K562 (cell line): ENCODE results near the gene FAM107B. TPM values are rescaled to one million over a fixed set of nuclear protein-coding genes. Genes with fewer than 3 reads are reported as not detected.

Experiments used
- ATAC-seq: fragments of 200-7000 bp; cut with Tn5 transposase; 3 replicates; pipeline ENCODE4 v1.9.1; 2020; ENCODE audit warnings: moderate library complexity
- BruUV-seq: library from RNA; stranded (reverse); fragments of 400-500 nt; replicated peaks from 2 replicates; lab custom pipeline; 2021; lab: Mats Ljungman, UMichigan
- CTCF ChIA-PET: fragments of 300-600 bp; formaldehyde crosslinking; extraction: SDS; loops from one replicate; lab custom pipeline; 2021; ENCODE audit warnings: low intra/inter-chr PET ratio; lab: Yijun Ruan, JAX
- POLR2A ChIA-PET: fragments of 300-600, 350-650 bp; sonication (Branson Sonifier 250); formaldehyde crosslinking; extraction: SDS; loops from one replicate; lab custom pipeline; 2021; ENCODE audit warnings: antibody characterized with exemption, inconsistent platforms; lab: Yijun Ruan, JAX
- DNase-seq, 4 experiments: peaks; one replicate each; pipeline versions ENCODE4 v3.0.0 to v3.0.0-alpha.2; 2011 to 2018; ENCODE audit warnings: low spot score in 3 of 4, mixed read lengths in 3 of 4; ENCODE audit errors: extremely low read depth in 1 of 4
- FAIRE-seq: peaks from 2 replicates; lab custom pipeline; 2011; peaks lifted over from hg19 to GRCh38; lab: Jason Lieb, UNC
- H2AFZ ChIP-seq: 2 replicates; pipeline ENCODE4 v1.6.0; 2011; ENCODE audit warnings: low read depth, low read length, control low read depth, inconsistent platforms
- H3K27ac ChIP-seq: fragments of 200-600 bp; 3 replicates; pipeline ENCODE4 v1.8.0; 2011; ENCODE audit warnings: low read depth, mild to moderate bottlenecking, control low read depth, inconsistent platforms, low read length, moderate library complexity, mixed read lengths; ENCODE audit errors: extremely low read depth
- H3K27me3 ChIP-seq, 2 experiments: fragments of 300-600 bp in 1 of 2; 2 replicates in 1 of 2; 3 replicates in 1 of 2; pipeline versions ENCODE4 v1.6.0 to v1.8.0; 2011; ENCODE audit warnings: inconsistent platforms in 2 of 2, low read length in 2 of 2, mild to moderate bottlenecking in 1 of 2, mixed read lengths in 1 of 2, moderate library complexity in 1 of 2; ENCODE audit not compliant: control insufficient read depth in 2 of 2, insufficient read depth in 2 of 2
- H3K36me3 ChIP-seq: fragments of 300-600 bp; 3 replicates; pipeline ENCODE4 v1.8.0; 2011; ENCODE audit warnings: mild to moderate bottlenecking, low read length, inconsistent platforms; ENCODE audit not compliant: control insufficient read depth, insufficient read depth
- H3K4me1 ChIP-seq, 2 experiments: fragments of 200-600 bp in 1 of 2; replicated peaks in 1 of 2; 2 replicates in 1 of 2; 3 replicates in 1 of 2; pipeline versions ENCODE4 v1.5.1 to v1.8.0; 2011; ENCODE audit warnings: inconsistent platforms in 2 of 2, low read length in 2 of 2, mild to moderate bottlenecking in 1 of 2, mixed read lengths in 1 of 2, moderate library complexity in 1 of 2; ENCODE audit not compliant: control insufficient read depth in 2 of 2, insufficient read depth in 2 of 2
- H3K4me2 ChIP-seq: 2 replicates; pipeline ENCODE4 v1.6.1; 2011; ENCODE audit warnings: low read length, control low read depth, inconsistent platforms, mixed read lengths; ENCODE audit not compliant: insufficient read depth
- H3K4me3 ChIP-seq: fragments of 200-600 bp; sonication (generic), shearing (Covaris generic); 2 replicates; pipeline ENCODE4 v1.5.1; 2016; ENCODE audit warnings: control low read depth, inconsistent platforms
- H3K79me2 ChIP-seq: fragments of 200-600 bp; 3 replicates; pipeline ENCODE4 v1.8.0; 2011; ENCODE audit warnings: low read length, inconsistent platforms; ENCODE audit not compliant: control insufficient read depth, insufficient read depth
- H3K9ac ChIP-seq, 2 experiments: 2 replicates each; pipeline versions ENCODE4 v1.6.0 to v1.6.1; 2011; ENCODE audit warnings: low read depth in 2 of 2, low read length in 2 of 2, control low read depth in 1 of 2, inconsistent platforms in 1 of 2, mild to moderate bottlenecking in 1 of 2, mixed read lengths in 1 of 2; ENCODE audit not compliant: insufficient read depth in 1 of 2
- H3K9me1 ChIP-seq: one replicate; pipeline ENCODE4 v1.6.0; 2011; ENCODE audit warnings: inconsistent platforms, mild to moderate bottlenecking, low read length, moderate library complexity; ENCODE audit not compliant: control insufficient read depth, insufficient read depth
- H3K9me3 ChIP-seq: replicated peaks from 2 replicates; pipeline ENCODE4 v1.5.1; 2011; ENCODE audit warnings: low read depth, low read length, inconsistent platforms; ENCODE audit not compliant: control insufficient read depth, insufficient read depth
- H4K20me1 ChIP-seq: replicated peaks from 2 replicates; pipeline ENCODE4 v1.6.1; 2011; ENCODE audit warnings: low read length, inconsistent platforms, mixed read lengths; ENCODE audit not compliant: control insufficient read depth, insufficient read depth
- GTF2A2 ChIP-seq: IDR thresholded peaks from 2 replicates; pipeline ENCODE4 v1.6.1; 2016; ENCODE audit warnings: mild to moderate bottlenecking, missing genetic modification characterization, missing compliant biosample characterization
- KLF1 ChIP-seq: fragments of 450-650 bp; IDR thresholded peaks from 2 replicates; pipeline ENCODE4 v1.6.1; 2016; ENCODE audit warnings: missing genetic modification characterization, missing compliant biosample characterization
- MTA1 ChIP-seq: fragments of 450-650 bp; IDR thresholded peaks from 2 replicates; pipeline ENCODE4 v1.6.1; 2017; ENCODE audit warnings: borderline replicate concordance
- PHF20 ChIP-seq: fragments of 450-650 bp; IDR thresholded peaks from 2 replicates; pipeline ENCODE4 v1.6.1; 2018; ENCODE audit not compliant: partially characterized antibody
- RBM34 ChIP-seq: fragments of 200-400 bp; formaldehyde crosslinking; IDR thresholded peaks from 2 replicates; pipeline ENCODE4 v1.6.1; 2018; ENCODE audit warnings: low read length, borderline replicate concordance; ENCODE audit not compliant: insufficient read depth
- SP1 ChIP-seq: sonication (generic); formaldehyde crosslinking; IDR thresholded peaks from 2 replicates; pipeline ENCODE4 v1.8.1; 2022; ENCODE audit warnings: mild to moderate bottlenecking, missing genetic modification reagents
- TCF7 ChIP-seq: sonication (generic); IDR thresholded peaks from 2 replicates; pipeline ENCODE4 v1.6.1; 2016; ENCODE audit warnings: antibody characterized with exemption, borderline replicate concordance
- TCF7L2 ChIP-seq: fragments of 150-350 bp; IDR thresholded peaks from 2 replicates; pipeline ENCODE4 v1.6.1; 2016; ENCODE audit warnings: low read depth, mild to moderate bottlenecking, low read length, moderate library complexity
- ZNF76 ChIP-seq: fragments of 250-450 bp; sonication (Bioruptor Pico); IDR thresholded peaks from 2 replicates; pipeline ENCODE4 v1.4.0; 2020; ENCODE audit warnings: mild to moderate bottlenecking, moderate library complexity, borderline replicate concordance
- WGBS: fragments of 100-300 bp; shearing (Covaris generic); methylation state at CpG from one replicate; pipeline ENCODE4 v1.1.6; 2016; ENCODE audit warnings: low coverage, mixed read lengths; ENCODE audit not compliant: insufficient coverage; ENCODE audit errors: missing lambda C conversion rate; 5-methylcytosine and 5-hydroxymethylcytosine counted together
- in situ Hi-C: fragments of 300-500 bp; cut with MboI; formaldehyde crosslinking; loops from 4 replicates; pipeline ENCODE4 v1.15.0; 2018; ENCODE audit warnings: inconsistent platforms, mixed read lengths
- intact Hi-C: fragments of 100-400 bp; cut with micrococcal nuclease; formaldehyde crosslinking; loops from 2 replicates; pipeline ENCODE4 v1.14.2; 2022
- polyA plus RNA-seq, 8 experiments: library from polyadenylated mRNA; depleted of rRNA in 4 of 8; stranded (reverse) in 5 of 8; unstranded in 3 of 8; fragments of >200 nt; fragmentation: Nextera tagmentation in 2 of 8; fragmentation: Illumina TruSeq in 1 of 8; extraction: Ambion mirVana in 2 of 8; extraction: Trizol in 1 of 8; gene quantifications; 2 replicates each; pipeline versions ENCODE4 v1.2.1 to v1.2.3, GENCODE V29; 2011 to 2014; ENCODE audit warnings: inconsistent platforms in 1 of 8, missing spikeins in 1 of 8
- total RNA-seq, 7 experiments: library from RNA; depleted of rRNA in 6 of 7; stranded (reverse); fragments of >200 nt in 6 of 7; fragmentation: Illumina TruSeq in 2 of 7; extraction: Trizol in 2 of 7; gene quantifications; 2 replicates each; pipeline versions ENCODE4 v1.2.1 to v1.2.3, GENCODE V29; 2011 to 2021; ENCODE audit warnings: low replicate concordance in 1 of 7
- TF ChIP-seq, protein P1 (sequence below): sonication (generic); formaldehyde crosslinking; IDR thresholded peaks from 2 replicates; pipeline ENCODE4 v1.8.0; 2023; ENCODE audit warnings: mild to moderate bottlenecking, missing genetic modification reagents
- TF ChIP-seq, protein P2 (sequence below): sonication (generic); formaldehyde crosslinking; IDR thresholded peaks from 2 replicates; pipeline ENCODE4 v1.8.0; 2022; ENCODE audit warnings: missing genetic modification reagents, mild to moderate bottlenecking, borderline replicate concordance

Gene FAM107B
- total and polyA plus RNA-seq, 9 of the 15 experiments (the other 6 are each of a cell fraction or from before 2014, with no cell fraction given): 0.40 to 2.8 (median 1.4) TPM

DNA sequence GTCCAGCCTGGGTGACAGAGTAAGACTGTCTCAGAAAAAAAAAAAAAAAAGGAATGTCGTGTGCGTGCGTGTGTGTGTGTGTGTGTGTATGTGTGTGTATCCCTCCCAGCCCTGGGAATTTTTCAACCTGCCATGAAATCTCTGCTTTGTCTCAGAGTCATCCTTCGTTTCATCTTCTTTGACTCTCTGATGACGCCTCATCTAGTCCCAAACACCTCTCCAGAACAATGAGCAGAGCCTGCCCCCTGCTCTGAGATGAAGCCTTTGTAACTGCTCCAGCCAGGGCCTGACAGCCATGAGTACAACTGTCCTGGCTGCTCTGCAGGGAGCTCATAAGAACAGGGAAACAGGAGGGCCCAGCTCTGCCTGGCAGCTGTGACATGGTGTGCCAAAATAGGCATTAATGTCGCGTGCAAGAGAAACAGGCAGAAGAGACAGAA, 149.5 kb downstream of the FAM107B start:
- TF ChIP-seq, protein P1, sequence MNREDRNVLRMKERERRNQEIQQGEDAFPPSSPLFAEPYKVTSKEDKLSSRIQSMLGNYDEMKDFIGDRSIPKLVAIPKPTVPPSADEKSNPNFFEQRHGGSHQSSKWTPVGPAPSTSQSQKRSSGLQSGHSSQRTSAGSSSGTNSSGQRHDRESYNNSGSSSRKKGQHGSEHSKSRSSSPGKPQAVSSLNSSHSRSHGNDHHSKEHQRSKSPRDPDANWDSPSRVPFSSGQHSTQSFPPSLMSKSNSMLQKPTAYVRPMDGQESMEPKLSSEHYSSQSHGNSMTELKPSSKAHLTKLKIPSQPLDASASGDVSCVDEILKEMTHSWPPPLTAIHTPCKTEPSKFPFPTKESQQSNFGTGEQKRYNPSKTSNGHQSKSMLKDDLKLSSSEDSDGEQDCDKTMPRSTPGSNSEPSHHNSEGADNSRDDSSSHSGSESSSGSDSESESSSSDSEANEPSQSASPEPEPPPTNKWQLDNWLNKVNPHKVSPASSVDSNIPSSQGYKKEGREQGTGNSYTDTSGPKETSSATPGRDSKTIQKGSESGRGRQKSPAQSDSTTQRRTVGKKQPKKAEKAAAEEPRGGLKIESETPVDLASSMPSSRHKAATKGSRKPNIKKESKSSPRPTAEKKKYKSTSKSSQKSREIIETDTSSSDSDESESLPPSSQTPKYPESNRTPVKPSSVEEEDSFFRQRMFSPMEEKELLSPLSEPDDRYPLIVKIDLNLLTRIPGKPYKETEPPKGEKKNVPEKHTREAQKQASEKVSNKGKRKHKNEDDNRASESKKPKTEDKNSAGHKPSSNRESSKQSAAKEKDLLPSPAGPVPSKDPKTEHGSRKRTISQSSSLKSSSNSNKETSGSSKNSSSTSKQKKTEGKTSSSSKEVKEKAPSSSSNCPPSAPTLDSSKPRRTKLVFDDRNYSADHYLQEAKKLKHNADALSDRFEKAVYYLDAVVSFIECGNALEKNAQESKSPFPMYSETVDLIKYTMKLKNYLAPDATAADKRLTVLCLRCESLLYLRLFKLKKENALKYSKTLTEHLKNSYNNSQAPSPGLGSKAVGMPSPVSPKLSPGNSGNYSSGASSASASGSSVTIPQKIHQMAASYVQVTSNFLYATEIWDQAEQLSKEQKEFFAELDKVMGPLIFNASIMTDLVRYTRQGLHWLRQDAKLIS (CRISPR knock-in tag): no peak
- TF ChIP-seq KLF1 (tag) (no peak), RBM34 (no peak), TCF7 (no peak), SP1 (CRISPR knock-in tag) (no peak), GTF2A2 (tag) (no peak), MTA1 (no peak), TCF7L2 (no peak), PHF20 (no peak), ZNF76 (CRISPR knock-in tag) (no peak)
- TF ChIP-seq, protein P2, sequence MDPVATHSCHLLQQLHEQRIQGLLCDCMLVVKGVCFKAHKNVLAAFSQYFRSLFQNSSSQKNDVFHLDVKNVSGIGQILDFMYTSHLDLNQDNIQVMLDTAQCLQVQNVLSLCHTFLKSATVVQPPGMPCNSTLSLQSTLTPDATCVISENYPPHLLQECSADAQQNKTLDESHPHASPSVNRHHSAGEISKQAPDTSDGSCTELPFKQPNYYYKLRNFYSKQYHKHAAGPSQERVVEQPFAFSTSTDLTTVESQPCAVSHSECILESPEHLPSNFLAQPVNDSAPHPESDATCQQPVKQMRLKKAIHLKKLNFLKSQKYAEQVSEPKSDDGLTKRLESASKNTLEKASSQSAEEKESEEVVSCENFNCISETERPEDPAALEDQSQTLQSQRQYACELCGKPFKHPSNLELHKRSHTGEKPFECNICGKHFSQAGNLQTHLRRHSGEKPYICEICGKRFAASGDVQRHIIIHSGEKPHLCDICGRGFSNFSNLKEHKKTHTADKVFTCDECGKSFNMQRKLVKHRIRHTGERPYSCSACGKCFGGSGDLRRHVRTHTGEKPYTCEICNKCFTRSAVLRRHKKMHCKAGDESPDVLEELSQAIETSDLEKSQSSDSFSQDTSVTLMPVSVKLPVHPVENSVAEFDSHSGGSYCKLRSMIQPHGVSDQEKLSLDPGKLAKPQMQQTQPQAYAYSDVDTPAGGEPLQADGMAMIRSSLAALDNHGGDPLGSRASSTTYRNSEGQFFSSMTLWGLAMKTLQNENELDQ: no peak

More for the DNA sequence above, 149.5 kb downstream of the FAM107B start:
- ChIA-PET CTCF (no interaction called here), POLR2A (interaction anchor here (1.7 kb wide), 1 partner anchor 12 kb away, joined by 7 read pairs; no protein-coding TSS in a partner anchor)
- Histone ChIP-seq H4K20me1 (no peaks in the 10 kb centered on the region), H3K4me3 (no peak overlapping the region), H3K4me2 (no peak overlapping the region), H3K27me3 (peaks cover 0 to 8% of the 10 kb centered on the region in 2 experiments; a peak in 3 of 5 replicates), H3K4me1 (no peaks in the 10 kb centered on the region), H3K9me3 (no peaks in the 10 kb centered on the region), H2AFZ (no peak overlapping the region), H3K27ac (no peak overlapping the region), H3K9me1 (no peaks in the 10 kb centered on the region), H3K79me2 (no peaks in the 10 kb centered on the region), H3K36me3 (no peaks in the 10 kb centered on the region), H3K9ac (no peak overlapping the region)
- in situ Hi-C loops: no loop called here
- intact Hi-C loops: no loop called here
- DNase-seq (no peak), FAIRE-seq (no peak), ATAC-seq (no peak)
- no TSS peak for BruUV-seq
- 0% methylated on average over 4 of the region's 7 CpGs for WGBS
